H9 (cell line): ENCODE measurements around the gene GAS2. TPM values are rescaled to one million over a fixed set of nuclear protein-coding genes. Genes with fewer than 3 reads are reported as not detected.

Experiments used
- DNase-seq: peaks from one replicate; pipeline ENCODE4 v3.0.0-alpha.2; 2017
- H2AFZ ChIP-seq: one replicate; pipeline ENCODE4 v1.6.1; 2013; ENCODE audit warnings: mild to moderate bottlenecking, low read length, control low read depth, moderate library complexity
- H2AK5ac ChIP-seq: 2 replicates; pipeline ENCODE4 v1.6.1; 2013; ENCODE audit warnings: low read length, control low read depth, mixed read lengths; ENCODE audit not compliant: insufficient read length
- H2BK120ac ChIP-seq: one replicate; pipeline ENCODE4 v1.6.1; 2013; ENCODE audit warnings: low read depth, mild to moderate bottlenecking, low read length, control low read depth, inconsistent platforms; ENCODE audit not compliant: poor library complexity, severe bottlenecking
- H2BK12ac ChIP-seq: 2 replicates; pipeline ENCODE4 v1.6.1; 2013; ENCODE audit warnings: low read length, control low read depth, mixed read lengths, low read depth; ENCODE audit not compliant: insufficient read length
- H2BK15ac ChIP-seq: 2 replicates; pipeline ENCODE4 v1.6.1; 2013; ENCODE audit warnings: low read depth, low read length, control low read depth
- H2BK20ac ChIP-seq: one replicate; pipeline ENCODE4 v1.6.1; 2013; ENCODE audit warnings: low read depth, mild to moderate bottlenecking, low read length, control low read depth, inconsistent platforms; ENCODE audit not compliant: poor library complexity, severe bottlenecking
- H2BK5ac ChIP-seq: 2 replicates; pipeline ENCODE4 v1.6.1; 2013; ENCODE audit warnings: low read length, control low read depth, mixed read lengths; ENCODE audit not compliant: insufficient read length
- H3K14ac ChIP-seq: 2 replicates; pipeline ENCODE4 v1.6.1; 2013; ENCODE audit warnings: low read length, control low read depth; ENCODE audit not compliant: insufficient read depth
- H3K18ac ChIP-seq: 2 replicates; pipeline ENCODE4 v1.6.1; 2013; ENCODE audit warnings: low read depth, mild to moderate bottlenecking, mixed read lengths, low read length, control low read depth; ENCODE audit not compliant: insufficient read length
- H3K23ac ChIP-seq: 2 replicates; pipeline ENCODE4 v1.6.1; 2013; ENCODE audit warnings: low read length, control low read depth, mixed read lengths, low read depth; ENCODE audit not compliant: insufficient read length
- H3K23me2 ChIP-seq: 2 replicates; pipeline ENCODE4 v1.6.1; 2013; ENCODE audit warnings: low read depth, mild to moderate bottlenecking, mixed read lengths, low read length, control low read depth; ENCODE audit not compliant: insufficient read length, poor library complexity, severe bottlenecking
- H3K27ac ChIP-seq: 2 replicates; pipeline ENCODE4 v1.5.1; 2013; ENCODE audit warnings: low read length, control low read depth, mixed read lengths, low read depth; ENCODE audit not compliant: insufficient read length
- H3K27me3 ChIP-seq: 2 replicates; pipeline ENCODE4 v1.6.1; 2013; ENCODE audit warnings: low read length, control low read depth, inconsistent platforms; ENCODE audit not compliant: insufficient read depth
- H3K4ac ChIP-seq: 2 replicates; pipeline ENCODE4 v1.6.1; 2013; ENCODE audit warnings: low read depth, mild to moderate bottlenecking, control low read depth, inconsistent platforms, low read length, moderate library complexity
- H3K4me1 ChIP-seq: 2 replicates; pipeline ENCODE4 v1.6.1; 2013; ENCODE audit warnings: low read length, control low read depth, inconsistent platforms; ENCODE audit not compliant: insufficient read depth
- H3K4me2 ChIP-seq: 2 replicates; pipeline ENCODE4 v1.6.1; 2013; ENCODE audit warnings: low read length, control low read depth, mixed read lengths; ENCODE audit not compliant: insufficient read length, insufficient read depth
- H3K56ac ChIP-seq: 2 replicates; pipeline ENCODE4 v1.6.1; 2013; ENCODE audit warnings: low read depth, mild to moderate bottlenecking, mixed read lengths, low read length, control low read depth; ENCODE audit not compliant: insufficient read length
- H3K79me1 ChIP-seq: 2 replicates; pipeline ENCODE4 v1.6.1; 2013; ENCODE audit warnings: low read depth, mild to moderate bottlenecking, moderate library complexity, low read length, control low read depth, inconsistent platforms; ENCODE audit not compliant: insufficient read depth, poor library complexity, severe bottlenecking
- H3K79me2 ChIP-seq: 2 replicates; pipeline ENCODE4 v1.6.1; 2013; ENCODE audit warnings: low read length, control low read depth, inconsistent platforms; ENCODE audit not compliant: insufficient read depth
- H3K9ac ChIP-seq: 2 replicates; pipeline ENCODE4 v1.6.1; 2013; ENCODE audit warnings: low read length, control low read depth, mixed read lengths; ENCODE audit not compliant: insufficient read length; ENCODE audit errors: extremely low read depth
- H3K9me3 ChIP-seq: one replicate; pipeline ENCODE4 v1.6.1; 2013; ENCODE audit warnings: low read depth, low read length, inconsistent platforms; ENCODE audit not compliant: control insufficient read depth
- H3T11ph ChIP-seq: one replicate; pipeline ENCODE4 v1.6.1; 2013; ENCODE audit warnings: mild to moderate bottlenecking, low read length, control low read depth, inconsistent platforms
- H4K20me1 ChIP-seq: one replicate; pipeline ENCODE4 v1.6.1; 2013; ENCODE audit not compliant: control insufficient read depth, insufficient read length, insufficient read depth
- H4K5ac ChIP-seq: 2 replicates; pipeline ENCODE4 v1.6.1; 2013; ENCODE audit warnings: low read depth, mild to moderate bottlenecking, mixed read lengths, low read length, control low read depth; ENCODE audit not compliant: insufficient read length
- H4K8ac ChIP-seq: replicated peaks from 2 replicates; pipeline ENCODE4 v1.6.1; 2013; ENCODE audit warnings: low read length, control low read depth, mixed read lengths, low read depth; ENCODE audit not compliant: insufficient read length
- H4K91ac ChIP-seq: 2 replicates; pipeline ENCODE4 v1.6.1; 2013; ENCODE audit warnings: low read depth, mild to moderate bottlenecking, moderate library complexity, mixed read lengths, low read length, control low read depth; ENCODE audit not compliant: insufficient read length
- H3K27ac Mint-ChIP-seq, 3 experiments: 2 replicates in 2 of 3; 3 replicates in 1 of 3; pipeline ENCODE4 v1.8.0; 2020 to 2021; ENCODE audit warnings: mixed read lengths in 3 of 3, mild to moderate bottlenecking in 1 of 3, moderate library complexity in 1 of 3
- H3K27me3 Mint-ChIP-seq: 2 replicates; pipeline ENCODE4 v1.8.0; 2021; ENCODE audit warnings: low read depth, mild to moderate bottlenecking, moderate library complexity, mixed read lengths
- H3K36me3 Mint-ChIP-seq, 3 experiments: 2 replicates in 2 of 3; 3 replicates in 1 of 3; pipeline ENCODE4 v1.8.0; 2020 to 2021; ENCODE audit warnings: low read depth in 3 of 3, mixed read lengths in 3 of 3; ENCODE audit not compliant: insufficient read depth in 1 of 3
- H3K4me1 Mint-ChIP-seq, 2 experiments: 2 replicates each; pipeline ENCODE4 v1.8.0; 2020; ENCODE audit warnings: mixed read lengths in 2 of 2
- H3K4me3 Mint-ChIP-seq, 2 experiments: 2 replicates in 1 of 2; 3 replicates in 1 of 2; pipeline ENCODE4 v1.8.0; 2020 to 2021; ENCODE audit warnings: mild to moderate bottlenecking in 2 of 2, mixed read lengths in 2 of 2, moderate library complexity in 1 of 2
- H3K9me3 Mint-ChIP-seq, 2 experiments: 2 replicates in 1 of 2; 3 replicates in 1 of 2; pipeline ENCODE4 v1.8.0; 2020; ENCODE audit warnings: mild to moderate bottlenecking in 2 of 2, mixed read lengths in 2 of 2, moderate library complexity in 1 of 2
- WGBS: extraction: QIAGEN DNeasy Blood & Tissue Kit; methylation state at CpG from one replicate; pipeline ENCODE4 v1.1.7; 2013; ENCODE audit warnings: missing lambda C conversion rate, low lambda C conversion rate, mixed read lengths; ENCODE audit not compliant: insufficient read length; ENCODE audit errors: extremely low coverage; 5-methylcytosine and 5-hydroxymethylcytosine counted together
- total RNA-seq: library from RNA; stranded (reverse); gene quantifications from 2 replicates; pipeline ENCODE4 v1.2.1, GENCODE V29; 2021
- TF ChIP-seq, protein P1 (sequence below): fragments of 200-600 bp; sonication (generic); conservative IDR thresholded peaks from 3 replicates; pipeline ENCODE4 v1.8.0; 2021; ENCODE audit warnings: antibody characterized with exemption, mild to moderate bottlenecking

The GAS2 gene
- total RNA-seq, 1 experiment from 2014 or later, result 1.7 TPM

DNA sequence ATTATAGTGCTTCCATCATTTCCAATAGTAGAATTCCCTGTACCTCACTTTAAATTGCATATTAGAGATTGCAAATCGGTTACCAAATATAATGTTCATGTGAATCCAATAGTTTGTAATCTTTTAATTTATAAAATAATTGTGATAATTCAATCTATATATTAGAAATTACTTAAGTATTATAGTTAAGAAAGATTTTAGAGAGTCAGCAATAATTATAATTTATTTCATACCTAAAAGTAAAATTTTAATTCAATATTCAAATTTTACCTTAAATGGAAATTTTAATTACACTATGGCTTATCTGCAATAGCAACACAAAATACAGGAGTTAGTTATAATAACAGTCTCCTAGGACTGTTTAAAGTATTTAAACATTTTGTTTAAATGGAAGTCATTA lies 180.3 kb downstream of the GAS2 start:
- H3K79me1 ChIP-seq, result no peaks in the 10 kb centered on the region
- H2BK120ac ChIP-seq, result no peak overlapping the region
- H3K4me2 ChIP-seq, result no peak overlapping the region
- H3K4me1 ChIP-seq, result no peaks in the 10 kb centered on the region
- H3K56ac ChIP-seq, result no peak overlapping the region
- no peak overlapping the region for H4K91ac ChIP-seq
- H2BK20ac ChIP-seq, result no peak overlapping the region
- H3K4me1 Mint-ChIP-seq, result no peaks in the 10 kb centered on the region
- no peak overlapping the region for H4K8ac ChIP-seq
- H3K36me3 Mint-ChIP-seq, result peaks cover 0 to 12% (median 4%) of the 10 kb centered on the region in 3 experiments; a peak in 4 of 7 replicates
- no peaks in the 10 kb centered on the region for H3K27me3 ChIP-seq
- H4K20me1 ChIP-seq, result no peaks in the 10 kb centered on the region
- H3K27ac Mint-ChIP-seq, result no peak overlapping the region
- no peak overlapping the region for H3K4ac ChIP-seq
- H3K9me3 Mint-ChIP-seq, result peaks cover 7 to 9% of the 10 kb centered on the region in 2 experiments; a peak in 4 of 5 replicates
- no peak overlapping the region for H3K14ac ChIP-seq
- no peaks in the 10 kb centered on the region for H3K79me2 ChIP-seq
- TF ChIP-seq, protein P1, sequence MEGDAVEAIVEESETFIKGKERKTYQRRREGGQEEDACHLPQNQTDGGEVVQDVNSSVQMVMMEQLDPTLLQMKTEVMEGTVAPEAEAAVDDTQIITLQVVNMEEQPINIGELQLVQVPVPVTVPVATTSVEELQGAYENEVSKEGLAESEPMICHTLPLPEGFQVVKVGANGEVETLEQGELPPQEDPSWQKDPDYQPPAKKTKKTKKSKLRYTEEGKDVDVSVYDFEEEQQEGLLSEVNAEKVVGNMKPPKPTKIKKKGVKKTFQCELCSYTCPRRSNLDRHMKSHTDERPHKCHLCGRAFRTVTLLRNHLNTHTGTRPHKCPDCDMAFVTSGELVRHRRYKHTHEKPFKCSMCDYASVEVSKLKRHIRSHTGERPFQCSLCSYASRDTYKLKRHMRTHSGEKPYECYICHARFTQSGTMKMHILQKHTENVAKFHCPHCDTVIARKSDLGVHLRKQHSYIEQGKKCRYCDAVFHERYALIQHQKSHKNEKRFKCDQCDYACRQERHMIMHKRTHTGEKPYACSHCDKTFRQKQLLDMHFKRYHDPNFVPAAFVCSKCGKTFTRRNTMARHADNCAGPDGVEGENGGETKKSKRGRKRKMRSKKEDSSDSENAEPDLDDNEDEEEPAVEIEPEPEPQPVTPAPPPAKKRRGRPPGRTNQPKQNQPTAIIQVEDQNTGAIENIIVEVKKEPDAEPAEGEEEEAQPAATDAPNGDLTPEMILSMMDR, result no peak
- H2BK15ac ChIP-seq, result no peak overlapping the region
- no peak overlapping the region for H3K18ac ChIP-seq
- no CpG with 5 or more reads among the region's 1 CpG for WGBS
- H4K5ac ChIP-seq, result no peak overlapping the region
- H3T11ph ChIP-seq, result no peak overlapping the region
- H3K9ac ChIP-seq, result no peak overlapping the region
- H2BK5ac ChIP-seq, result no peak overlapping the region
- no peaks in the 10 kb centered on the region for H3K27me3 Mint-ChIP-seq
- no peak overlapping the region for H3K4me3 Mint-ChIP-seq
- no peak overlapping the region for H3K23ac ChIP-seq
- no peak overlapping the region for H2AK5ac ChIP-seq
- DNase-seq, result no peak
- H2AFZ ChIP-seq, result no peak overlapping the region
- no peaks in the 10 kb centered on the region for H3K23me2 ChIP-seq
- no peak overlapping the region for H3K27ac ChIP-seq
- H3K9me3 ChIP-seq, result no peaks in the 10 kb centered on the region
- no peak overlapping the region for H2BK12ac ChIP-seq
